ENCODE measurements around the gene GP1BB. TPM values are rescaled to one million over a fixed set of nuclear protein-coding genes. Genes with fewer than 3 reads are reported as not detected.
A peak's percentile ranks its signal among the peaks of the same experiment; 100 is the strongest.
"Not testable (repeated sequence)": the region's sequence is repeated elsewhere in the genome, so short reads cannot be mapped to it uniquely, and the experiment has no call there.

GP1BB gene
- total RNA-seq, 2 experiments from 2014 or later, result not detected

DNA sequence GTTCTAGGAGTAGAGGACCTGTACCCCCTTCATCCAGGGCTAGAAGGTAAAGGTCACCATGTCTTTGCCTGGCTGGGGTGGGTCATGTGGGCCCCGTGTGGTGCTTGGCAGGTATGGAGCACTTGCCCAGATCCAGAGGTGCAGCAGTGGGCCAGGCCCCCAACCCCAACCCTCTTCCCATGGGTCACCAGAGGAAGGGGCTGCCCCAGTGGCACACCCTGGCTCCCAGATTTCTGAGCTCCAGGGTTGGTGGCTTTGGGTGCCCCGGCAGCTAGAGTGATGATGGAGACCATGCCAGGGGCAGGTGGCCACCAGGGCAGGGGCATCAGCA is 2.4 kb upstream of the GP1BB start:
- Mint-ChIP-seq H3K36me3 (no peaks in the 10 kb centered on the region), H3K27me3 (peaks cover 57% of the 10 kb centered on the region), H3K9me3 (ENCODE audit: low read depth) (no peaks in the 10 kb centered on the region), H3K4me1 (peaks cover 14% of the 10 kb centered on the region), H3K27ac (no peak overlapping the region), H3K4me3 (no peak overlapping the region)
- DNase-seq (no peak), ATAC-seq (no peak)
- CTCF ChIA-PET, result interaction anchor here (3.0 kb wide), 1 partner anchor 9 kb away, joined by 13 read pairs; no protein-coding TSS in a partner anchor

DNA sequence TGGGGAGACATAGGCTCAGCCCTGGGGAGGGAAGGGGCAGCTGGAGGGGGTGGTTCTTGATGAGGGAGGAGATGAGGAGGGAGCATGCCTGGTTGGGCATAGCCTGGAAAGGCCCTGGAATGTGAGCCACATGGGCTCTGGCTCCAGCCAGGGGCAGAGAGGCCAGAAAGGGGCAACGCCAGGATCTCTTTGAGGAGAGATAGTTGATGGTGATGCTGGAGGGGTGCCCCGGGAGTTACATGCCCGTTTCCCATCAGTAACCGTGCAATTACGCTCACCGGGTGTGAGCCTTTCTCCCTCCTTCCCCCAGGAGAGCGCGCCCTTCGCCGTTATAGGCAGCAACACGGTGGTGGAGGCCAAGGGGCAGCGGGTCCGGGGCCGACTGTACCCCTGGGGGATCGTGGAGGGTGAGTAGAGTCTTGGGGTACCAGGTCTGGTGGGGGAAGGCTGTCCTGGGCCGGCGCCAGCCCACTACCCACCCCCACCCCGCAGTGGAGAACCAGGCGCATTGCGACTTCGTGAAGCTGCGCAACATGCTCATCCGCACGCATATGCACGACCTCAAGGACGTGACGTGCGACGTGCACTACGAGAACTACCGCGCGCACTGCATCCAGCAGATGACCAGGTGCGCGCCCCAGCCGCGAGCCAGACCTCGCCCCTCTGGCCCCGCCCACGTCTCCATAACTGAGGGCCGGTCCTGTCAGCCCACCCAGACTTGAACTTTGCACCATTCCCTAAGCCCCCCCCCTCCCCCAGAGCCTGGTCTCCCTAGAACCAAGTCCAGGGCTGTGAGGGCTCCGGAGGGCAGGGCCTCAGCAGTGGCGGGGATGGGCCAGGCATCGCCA is 1.8 kb upstream of the GP1BB start:
- Mint-ChIP-seq H3K4me1 (peaks cover 14% of the 10 kb centered on the region), H3K36me3 (no peaks in the 10 kb centered on the region), H3K4me3 (no peak overlapping the region), H3K9me3 (ENCODE audit: low read depth) (no peaks in the 10 kb centered on the region), H3K27me3 (peaks cover 56% of the 10 kb centered on the region), H3K27ac (no peak overlapping the region)
- ATAC-seq, result no peak
- CTCF ChIA-PET, result interaction anchor here (3.0 kb wide), 1 partner anchor 9 kb away, joined by 13 read pairs; no protein-coding TSS in a partner anchor
- no peak for DNase-seq

DNA sequence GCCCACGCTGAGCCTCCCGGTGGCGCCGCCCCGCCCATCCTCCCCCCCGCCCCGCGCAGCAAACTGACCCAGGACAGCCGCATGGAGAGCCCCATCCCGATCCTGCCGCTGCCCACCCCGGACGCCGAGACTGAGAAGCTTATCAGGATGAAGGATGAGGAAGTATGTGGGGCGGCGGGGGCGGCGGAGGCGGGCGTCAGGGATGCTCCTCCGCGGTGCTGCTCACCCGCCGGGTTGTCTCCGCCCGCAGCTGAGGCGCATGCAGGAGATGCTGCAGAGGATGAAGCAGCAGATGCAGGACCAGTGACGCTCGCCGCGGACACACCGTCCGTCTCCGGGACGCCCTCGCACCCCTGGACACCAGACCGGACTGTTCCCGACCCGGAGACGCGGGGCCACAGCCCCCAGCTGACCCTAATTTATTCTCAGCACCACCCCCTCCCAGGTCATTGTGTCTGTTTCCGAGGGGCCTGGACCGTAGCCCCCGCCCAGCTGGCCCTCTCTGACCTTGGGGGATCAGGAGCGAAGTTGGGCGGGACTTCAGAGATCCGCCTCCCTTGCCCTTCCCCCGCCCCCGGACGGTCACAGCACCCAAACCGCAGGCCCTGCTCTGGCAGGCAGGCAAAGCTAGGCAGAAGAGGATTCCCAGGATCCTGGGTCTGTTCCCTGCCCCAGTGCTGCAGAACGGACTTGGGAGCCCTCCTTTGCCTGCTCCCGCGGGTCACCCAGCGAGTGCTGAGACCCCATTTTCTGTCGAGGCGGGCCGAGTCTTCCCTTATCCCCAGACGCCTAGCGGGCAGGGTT is 959 bp upstream of the GP1BB start:
- no peak overlapping the region for H3K4me3 Mint-ChIP-seq
- peaks cover 14% of the 10 kb centered on the region for H3K4me1 Mint-ChIP-seq
- peaks cover 56% of the 10 kb centered on the region for H3K27me3 Mint-ChIP-seq
- H3K27ac Mint-ChIP-seq, result no peak overlapping the region
- no peaks in the 10 kb centered on the region for H3K9me3 Mint-ChIP-seq (ENCODE audit: low read depth)
- CTCF ChIA-PET, result interaction anchor here (2.0 kb wide), 1 partner anchor 188 kb away, joined by 8 read pairs; no protein-coding TSS in a partner anchor
- H3K36me3 Mint-ChIP-seq, result no peaks in the 10 kb centered on the region
- DNase-seq (no peak), ATAC-seq (no peak)

DNA sequence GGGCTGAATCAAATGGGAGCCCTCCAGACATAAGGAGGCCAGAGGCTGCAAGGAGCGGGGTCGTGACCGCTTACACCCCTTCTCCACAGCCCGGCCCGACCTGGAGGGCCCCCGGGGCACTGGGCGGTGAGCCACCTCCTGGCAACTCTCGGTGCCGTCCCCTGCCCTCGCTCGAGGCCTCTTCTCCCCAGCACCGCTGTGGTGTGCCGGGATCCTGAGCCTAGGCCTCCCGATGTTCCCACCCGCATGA is 432 bp upstream of the GP1BB start:
- CTCF ChIA-PET, result interaction anchor here (2.0 kb wide), 1 partner anchor 188 kb away, joined by 8 read pairs; no protein-coding TSS in a partner anchor
- no peak for ATAC-seq

DNA sequence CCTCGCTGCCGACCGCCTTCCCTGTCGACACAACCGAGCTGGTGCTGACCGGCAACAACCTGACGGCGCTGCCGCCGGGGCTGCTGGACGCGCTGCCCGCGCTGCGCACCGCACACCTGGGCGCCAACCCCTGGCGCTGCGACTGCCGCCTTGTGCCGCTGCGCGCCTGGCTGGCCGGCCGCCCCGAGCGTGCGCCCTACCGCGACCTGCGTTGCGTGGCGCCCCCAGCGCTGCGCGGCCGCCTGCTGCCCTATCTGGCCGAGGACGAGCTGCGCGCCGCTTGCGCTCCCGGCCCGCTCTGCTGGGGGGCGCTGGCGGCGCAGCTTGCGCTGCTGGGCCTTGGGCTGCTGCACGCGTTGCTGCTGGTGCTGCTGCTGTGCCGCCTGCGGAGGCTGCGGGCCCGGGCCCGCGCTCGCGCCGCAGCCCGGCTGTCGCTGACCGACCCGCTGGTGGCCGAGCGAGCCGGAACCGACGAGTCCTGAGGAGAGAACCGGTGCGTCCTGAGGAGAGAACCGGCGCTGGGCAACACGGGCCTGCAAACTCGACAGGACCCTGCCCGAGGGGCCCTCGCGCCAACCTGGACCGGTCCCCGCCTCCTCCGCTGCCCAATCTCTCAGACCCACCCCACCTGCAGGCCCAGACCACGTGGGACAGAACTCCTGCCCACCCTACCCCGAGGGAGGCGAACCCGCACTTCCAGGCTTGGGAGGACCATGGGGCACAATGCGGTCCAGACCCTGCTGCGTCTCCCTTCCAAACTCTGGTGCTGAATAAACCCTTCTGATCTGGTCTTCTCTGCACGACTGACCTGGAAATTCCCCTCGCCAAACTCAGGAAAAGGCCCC is 866 bp downstream of the GP1BB start:
- Mint-ChIP-seq H3K9me3 (ENCODE audit: low read depth) (no peaks in the 10 kb centered on the region), H3K27ac (no peak overlapping the region), H3K4me1 (peaks cover 11% of the 10 kb centered on the region), H3K27me3 (peaks cover 52% of the 10 kb centered on the region), H3K4me3 (no peak overlapping the region), H3K36me3 (no peaks in the 10 kb centered on the region)
- ATAC-seq (peak; percentile 66), DNase-seq (no peak)
- CTCF ChIA-PET, result interaction anchor here (1.0 to 2.0 kb wide), 5 partner anchors 13 to 186 kb away, joined by 3 to 8 read pairs (median 3); no protein-coding TSS in a partner anchor

More for the DNA sequence above, 432 bp upstream of the GP1BB start:
- no peak overlapping the region for H3K27ac Mint-ChIP-seq
- H3K4me1 Mint-ChIP-seq, result peaks cover 11% of the 10 kb centered on the region
- H3K4me3 Mint-ChIP-seq, result no peak overlapping the region
- no peak for DNase-seq
- H3K9me3 Mint-ChIP-seq (ENCODE audit: low read depth), result no peaks in the 10 kb centered on the region
- H3K36me3 Mint-ChIP-seq, result no peaks in the 10 kb centered on the region
- peaks cover 54% of the 10 kb centered on the region for H3K27me3 Mint-ChIP-seq

DNA sequence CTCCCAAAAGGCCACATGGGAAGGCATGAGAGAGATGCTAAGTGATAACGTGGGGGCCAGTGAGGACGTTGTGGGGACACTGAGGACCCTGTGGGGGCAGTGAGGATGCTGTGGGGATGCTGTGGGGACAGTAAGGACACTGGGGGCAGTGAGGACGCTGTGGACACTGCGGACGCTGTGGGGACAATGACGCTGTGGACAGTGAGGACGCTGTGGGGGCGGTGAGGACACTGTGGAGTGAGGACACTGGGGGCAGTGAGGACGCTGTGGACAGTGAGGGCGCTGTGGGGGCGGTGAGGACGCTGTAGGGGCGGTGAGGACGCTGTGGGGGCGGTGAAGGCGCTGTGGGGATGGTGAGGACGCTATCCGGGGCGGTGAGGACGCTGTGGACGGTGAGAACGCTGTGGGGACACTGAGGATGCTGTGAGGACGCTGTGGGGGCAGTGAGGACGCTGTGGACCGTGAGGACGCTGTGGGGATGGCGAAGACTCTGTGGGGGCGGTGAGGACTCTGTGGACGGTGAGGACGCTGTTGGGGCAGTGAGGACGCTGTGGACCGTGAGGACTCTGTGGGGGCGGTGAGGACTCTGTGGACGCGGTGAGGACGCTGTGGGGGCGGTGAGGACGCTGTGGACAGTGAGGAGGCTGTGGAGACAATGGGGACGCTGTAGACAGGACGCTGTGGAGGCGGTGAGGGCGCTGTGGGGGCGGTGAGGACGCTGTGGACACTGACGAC is 1.8 kb downstream of the GP1BB start:
- H3K9me3 Mint-ChIP-seq (ENCODE audit: low read depth), result no peaks in the 10 kb centered on the region

DNA sequence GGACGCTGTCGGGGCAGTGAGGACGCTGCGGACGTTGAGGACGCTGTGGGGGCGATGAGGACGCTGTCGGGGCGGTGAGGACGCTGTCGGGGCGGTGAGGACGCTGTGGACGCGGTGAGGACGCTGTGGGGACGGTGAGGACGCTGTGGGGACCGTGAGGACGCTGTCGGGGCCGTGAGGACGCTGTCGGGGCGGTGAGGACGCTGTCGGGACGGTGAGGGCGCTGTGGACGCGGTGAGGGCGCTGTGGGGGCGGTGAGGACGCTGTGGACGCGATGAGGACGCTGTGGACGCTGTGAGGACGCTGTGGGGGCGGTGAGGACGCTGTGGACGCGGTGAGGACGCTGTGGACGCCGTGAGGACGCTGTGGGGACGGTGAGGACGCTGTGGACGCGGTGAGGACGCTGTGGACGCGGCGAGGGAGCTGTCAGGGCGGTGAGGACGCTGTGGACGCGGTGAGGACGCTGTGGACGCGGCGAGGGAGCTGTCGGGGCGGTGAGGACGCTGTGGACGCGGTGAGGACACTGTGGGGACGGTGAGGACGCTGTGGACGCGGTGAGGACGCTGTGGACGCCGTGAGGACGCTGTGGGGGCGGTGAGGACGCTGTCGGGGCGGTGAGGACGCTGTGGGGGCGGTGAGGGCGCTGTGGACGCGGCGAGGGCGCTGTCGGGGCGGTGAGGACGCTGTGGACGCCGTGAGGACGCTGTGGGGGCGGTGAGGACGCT is 2.9 kb downstream of the GP1BB start:
- H3K4me3 Mint-ChIP-seq; H3K27ac Mint-ChIP-seq; DNase-seq; H3K36me3 Mint-ChIP-seq; CTCF ChIA-PET; ATAC-seq; H3K9me3 Mint-ChIP-seq (ENCODE audit: low read depth): not testable (repeated sequence)
- Mint-ChIP-seq H3K4me1 (peaks cover 14% of the 10 kb centered on the region), H3K27me3 (peaks cover 33% of the 10 kb centered on the region)

More for the DNA sequence above, 1.8 kb downstream of the GP1BB start:
- ATAC-seq (no peak), DNase-seq (no peak)
- H3K27me3 Mint-ChIP-seq, result peaks cover 44% of the 10 kb centered on the region
- H3K4me3 Mint-ChIP-seq, result no peak overlapping the region
- H3K4me1 Mint-ChIP-seq, result peaks cover 11% of the 10 kb centered on the region
- no peaks in the 10 kb centered on the region for H3K36me3 Mint-ChIP-seq
- CTCF ChIA-PET, result no interaction called here
- H3K27ac Mint-ChIP-seq, result no peak overlapping the region

DNA sequence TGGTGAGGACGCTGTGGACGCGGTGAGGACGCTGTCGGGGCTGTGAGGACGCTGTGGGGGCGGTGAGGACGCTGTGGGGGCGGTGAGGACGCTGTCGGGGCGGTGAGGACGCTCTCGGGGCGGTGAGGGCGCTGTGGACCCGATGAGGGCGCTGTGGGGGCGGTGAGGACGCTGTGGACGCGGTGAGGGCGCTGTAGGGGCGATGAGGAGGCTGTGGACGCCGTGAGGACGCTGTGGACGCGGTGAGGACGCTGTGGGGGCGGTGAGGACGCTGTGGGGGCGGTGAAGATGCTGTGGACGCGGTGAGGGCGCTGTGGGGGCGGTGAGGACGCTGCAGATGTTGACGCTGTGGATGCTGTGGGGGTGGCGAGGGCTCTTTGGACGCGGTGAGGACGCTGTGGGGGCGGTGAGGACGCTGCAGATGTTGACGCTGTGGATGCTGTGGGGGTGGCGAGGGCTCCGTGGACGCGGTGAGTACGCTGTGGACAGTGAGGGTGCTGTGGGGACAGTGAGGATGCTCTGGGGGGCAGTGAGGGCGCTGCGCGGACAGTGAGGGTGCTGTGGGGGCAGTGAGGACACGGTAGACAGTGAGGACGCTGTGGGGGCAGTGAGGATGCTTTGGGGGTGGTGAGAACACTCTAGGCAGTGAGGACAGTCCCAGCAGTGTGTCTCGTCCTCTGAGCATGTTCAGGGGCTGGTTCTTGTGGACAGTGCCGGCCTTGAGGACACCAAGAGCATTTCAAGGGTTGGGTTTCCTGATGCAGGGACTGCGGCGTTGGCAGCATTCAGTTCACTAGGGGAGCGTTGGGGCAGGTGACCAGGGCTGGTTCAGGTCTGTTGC is 4.2 kb downstream of the GP1BB start:
- Mint-ChIP-seq H3K9me3 (ENCODE audit: low read depth) (no peaks in the 10 kb centered on the region), H3K4me1 (peaks cover 14% of the 10 kb centered on the region), H3K36me3 (no peaks in the 10 kb centered on the region), H3K27ac (no peak overlapping the region), H3K27me3 (peaks cover 26% of the 10 kb centered on the region), H3K4me3 (no peak overlapping the region)
- CTCF ChIA-PET, result no interaction called here
- no peak for DNase-seq
- ATAC-seq, result no peak

DNA sequence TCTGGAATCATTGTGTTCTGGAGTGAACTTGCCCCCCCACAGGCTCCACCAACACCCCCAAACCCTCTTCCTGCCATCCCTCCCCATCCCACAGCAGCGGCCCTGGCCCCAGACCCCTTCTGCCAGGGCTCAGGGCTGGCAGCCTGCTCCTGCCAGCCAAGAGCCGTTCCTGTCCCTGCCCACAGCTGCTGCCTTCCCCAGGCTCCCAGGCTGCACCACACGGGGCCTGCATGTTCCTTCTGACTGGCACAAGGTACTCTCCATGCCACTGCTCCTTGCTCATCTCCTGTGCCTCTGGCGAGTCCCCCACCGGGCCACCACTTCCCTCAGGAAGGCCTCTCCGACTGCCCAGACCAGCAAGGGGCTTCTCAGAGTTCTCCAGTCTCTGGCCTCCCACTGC is 4.9 kb downstream of the GP1BB start:
- ATAC-seq, result no peak
- CTCF ChIA-PET, result no interaction called here
- H3K36me3 Mint-ChIP-seq, result no peaks in the 10 kb centered on the region

DNA sequence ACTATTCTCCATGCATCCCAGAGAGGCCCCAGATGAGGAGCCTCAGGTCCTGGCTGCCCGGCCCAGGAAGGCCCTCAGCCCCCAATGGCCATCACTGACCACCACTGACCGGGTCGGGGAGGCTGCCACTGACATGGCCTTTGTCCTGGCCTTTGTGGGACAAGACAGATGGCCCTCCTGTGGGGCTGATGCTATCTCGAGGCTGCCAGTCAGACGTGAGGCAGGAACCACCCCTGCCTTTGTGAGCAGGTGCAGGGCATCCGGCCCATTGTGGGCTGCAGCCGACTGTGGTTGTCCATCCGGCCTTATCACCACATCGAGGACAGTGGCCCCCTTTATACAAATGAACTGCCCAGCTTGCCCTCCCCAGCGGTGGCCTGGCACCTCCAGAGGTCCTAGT is 5.5 kb downstream of the GP1BB start:
- no peak overlapping the region for H3K4me3 Mint-ChIP-seq
- ATAC-seq (no peak), DNase-seq (no peak)
- H3K9me3 Mint-ChIP-seq (ENCODE audit: low read depth), result no peaks in the 10 kb centered on the region
- H3K36me3 Mint-ChIP-seq, result no peaks in the 10 kb centered on the region
- peaks cover 10% of the 10 kb centered on the region for H3K4me1 Mint-ChIP-seq
- H3K27me3 Mint-ChIP-seq, result peaks cover 15% of the 10 kb centered on the region
- CTCF ChIA-PET, result interaction anchor here (2.3 to 2.8 kb wide), 2 partner anchors 9 to 183 kb away, joined by 13 to 106 read pairs; no protein-coding TSS in a partner anchor
- H3K27ac Mint-ChIP-seq, result no peak overlapping the region

More for the DNA sequence above, 4.9 kb downstream of the GP1BB start:
- Mint-ChIP-seq H3K4me1 (peaks cover 12% of the 10 kb centered on the region), H3K9me3 (ENCODE audit: low read depth) (no peaks in the 10 kb centered on the region), H3K4me3 (no peak overlapping the region), H3K27ac (no peak overlapping the region), H3K27me3 (peaks cover 18% of the 10 kb centered on the region)
- no peak for DNase-seq

DNA sequence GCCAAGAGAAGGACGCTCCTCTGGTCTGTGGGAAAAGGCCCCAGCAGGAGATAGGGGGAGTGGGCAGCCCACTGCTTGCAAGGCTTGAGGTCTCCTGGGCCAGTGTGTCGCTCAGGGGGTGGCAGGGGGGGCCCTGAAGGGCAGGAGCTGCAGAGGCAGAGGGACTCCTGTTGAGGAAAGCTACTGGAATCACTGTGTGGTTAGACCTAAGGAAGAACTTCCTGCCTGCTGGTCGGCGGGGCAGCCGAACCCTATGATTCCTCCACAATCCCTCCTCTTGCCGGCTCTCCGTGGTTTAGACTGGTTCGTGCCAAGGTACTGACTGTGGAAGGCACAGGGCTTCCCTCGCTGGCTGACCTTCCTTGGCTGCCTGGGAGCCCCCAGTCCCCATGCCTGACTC is 6.2 kb downstream of the GP1BB start:
- Mint-ChIP-seq H3K4me3 (no peak overlapping the region), H3K36me3 (no peaks in the 10 kb centered on the region), H3K27ac (no peak overlapping the region), H3K4me1 (peaks cover 10% of the 10 kb centered on the region), H3K9me3 (ENCODE audit: low read depth) (no peaks in the 10 kb centered on the region), H3K27me3 (peaks cover 13% of the 10 kb centered on the region)
- DNase-seq (no peak), ATAC-seq (no peak)
- CTCF ChIA-PET, result interaction anchor here (0.9 to 2.8 kb wide), 12 partner anchors 9 to 284 kb away, joined by 3 to 106 read pairs (median 18); no protein-coding TSS in a partner anchor
